CD4-positive, alpha-beta T cell (primary cell): ENCODE data around the gene ZNF638. TPM values are rescaled to one million over a fixed set of nuclear protein-coding genes. Genes with fewer than 3 reads are reported as not detected.

Source experiments
- ATAC-seq: fragments of 200-7000 bp; cut with Tn5 transposase; one replicate; pipeline ENCODE4 v1.10.0; 2022; ENCODE audit warnings: mild to moderate bottlenecking; ENCODE audit not compliant: poor library complexity
- CTCF ChIA-PET: fragments of 350-600 bp; sonication (Branson Sonifier 250); formaldehyde crosslinking; loops from one replicate; lab custom pipeline; 2021; ENCODE audit warnings: antibody characterized with exemption, inconsistent platforms; lab: Charles Lee
- POLR2A ChIA-PET: fragments of 350-600 bp; sonication (Branson Sonifier 250); formaldehyde crosslinking; loops from one replicate; lab custom pipeline; 2021; ENCODE audit warnings: antibody characterized with exemption, inconsistent platforms; lab: Charles Lee
- DNase-seq, 14 experiments: peaks; one replicate each; pipeline ENCODE4 v3.0.0-alpha.2; 2013 to 2020; ENCODE audit warnings: mixed read lengths in 2 of 14
- H3K27ac ChIP-seq, 2 donors: one replicate each; pipeline versions ENCODE4 v1.5.1 to v1.7.0; 2013; ENCODE audit warnings: low read length in 2 of 2, low read depth in 1 of 2, mild to moderate bottlenecking in 1 of 2
- H3K27me3 ChIP-seq, 2 experiments: 1 replicate in 1 of 2; 2 replicates in 1 of 2; pipeline versions ENCODE4 v1.6.1 to v1.7.0; 2013; ENCODE audit warnings: low read length in 2 of 2, control low read depth in 1 of 2, mild to moderate bottlenecking in 1 of 2, moderate library complexity in 1 of 2; ENCODE audit not compliant: insufficient read depth in 2 of 2, control insufficient read depth in 1 of 2
- H3K36me3 ChIP-seq: one replicate; pipeline ENCODE4 v1.6.1; 2013; ENCODE audit warnings: low read length, control low read depth; ENCODE audit not compliant: insufficient read depth
- H3K4me1 ChIP-seq: one replicate; pipeline ENCODE4 v1.6.1; 2013; ENCODE audit warnings: low read length, control low read depth; ENCODE audit not compliant: insufficient read depth
- H3K4me3 ChIP-seq: one replicate; pipeline ENCODE4 v1.5.1; 2013; ENCODE audit warnings: mild to moderate bottlenecking, low read length, moderate library complexity
- H3K9me3 ChIP-seq, 2 experiments: 1 replicate in 1 of 2; 2 replicates in 1 of 2; pipeline versions ENCODE4 v1.6.1 to v1.7.0; 2013; ENCODE audit warnings: low read length in 2 of 2, mild to moderate bottlenecking in 2 of 2, control low read depth in 1 of 2, moderate library complexity in 1 of 2; ENCODE audit not compliant: control insufficient read depth in 1 of 2, insufficient read depth in 1 of 2
- H3K27ac Mint-ChIP-seq: one replicate; pipeline ENCODE4 v1.8.0; 2020; ENCODE audit warnings: mixed read lengths
- H3K27me3 Mint-ChIP-seq: one replicate; pipeline ENCODE4 v1.8.0; 2021; ENCODE audit warnings: mixed read lengths
- H3K36me3 Mint-ChIP-seq: one replicate; pipeline ENCODE4 v1.8.0; 2021; ENCODE audit warnings: low read depth, mixed read lengths
- H3K4me1 Mint-ChIP-seq: one replicate; pipeline ENCODE4 v1.8.0; 2021; ENCODE audit warnings: low read depth, mixed read lengths
- H3K4me3 Mint-ChIP-seq: one replicate; pipeline ENCODE4 v1.8.0; 2020; ENCODE audit warnings: mild to moderate bottlenecking, mixed read lengths
- H3K9me3 Mint-ChIP-seq: one replicate; pipeline ENCODE4 v1.8.0; 2020; ENCODE audit warnings: mixed read lengths
- CTCF ChIP-seq: fragments of 200-600 bp; IDR thresholded peaks from one replicate; pipeline ENCODE4 v1.8.0; 2022; ENCODE audit warnings: antibody characterized with exemption, mild to moderate bottlenecking
- intact Hi-C, 2 experiments: fragments of 100-400 bp; cut with DNase I in 1 of 2; cut with micrococcal nuclease in 1 of 2; formaldehyde crosslinking; loops; one replicate each; pipeline versions ENCODE4 v1.15.1 to v1.9.0; 2023 to 2025; cut with DNase I, micrococcal nuclease
- total RNA-seq, 174 experiments: library from RNA in 2 of 174; stranded (reverse) in 2 of 174; gene quantifications; one replicate each; pipeline ENCODE4 v1.2.3 and lab custom pipeline; 2021 to 2026

ZNF638 gene
- total RNA-seq, 2 experiments from 2014 or later: 77.8 to 86.4 TPM

- Histone ChIP-seq H3K4me1 (peaks cover 11% of the 10 kb centered on the region), H3K4me3 (no peak overlapping the region), H3K27ac (no peak overlapping the region), H3K27me3 (no peaks in the 10 kb centered on the region), H3K9me3 (no peaks in the 10 kb centered on the region), H3K36me3 (peaks cover 7% of the 10 kb centered on the region)
- no peaks in the 10 kb centered on the region for H3K27me3 Mint-ChIP-seq
- H3K36me3 Mint-ChIP-seq: peaks cover 53% of the 10 kb centered on the region
- no peak for DNase-seq
- H3K4me1 Mint-ChIP-seq: peaks cover 79% of the 10 kb centered on the region
- H3K4me3 Mint-ChIP-seq: no peak overlapping the region
- no peak for ATAC-seq
- intact Hi-C loops: no loop called here
- CTCF ChIA-PET: no interaction called here
- H3K9me3 Mint-ChIP-seq: no peaks in the 10 kb centered on the region
- POLR2A ChIA-PET: no interaction called here
- H3K27ac Mint-ChIP-seq: peak overlapping the region; percentile 42
- no peak for TF ChIP-seq CTCF
Observed at GRCh38 chr2:71340176-71340575, 8.6 kb downstream of the ZNF638 start.

- TF ChIP-seq CTCF: no peak
- no peak for DNase-seq
- H3K4me3 ChIP-seq: no peak overlapping the region
- no peaks in the 10 kb centered on the region for H3K27me3 ChIP-seq
- no peak overlapping the region for H3K4me3 Mint-ChIP-seq
- intact Hi-C loops: no loop called here
- no peak for ATAC-seq
- ChIA-PET CTCF (no interaction called here), POLR2A (no interaction called here)
- H3K4me1 ChIP-seq: peaks cover 4% of the 10 kb centered on the region
- no peak overlapping the region for H3K27ac ChIP-seq
- no peaks in the 10 kb centered on the region for H3K27me3 Mint-ChIP-seq
- H3K9me3 ChIP-seq: no peaks in the 10 kb centered on the region
- no peaks in the 10 kb centered on the region for H3K9me3 Mint-ChIP-seq
- peaks cover 78% of the 10 kb centered on the region for H3K4me1 Mint-ChIP-seq
- peaks cover 7% of the 10 kb centered on the region for H3K36me3 ChIP-seq
- H3K36me3 Mint-ChIP-seq: peaks cover 60% of the 10 kb centered on the region
- no peak overlapping the region for H3K27ac Mint-ChIP-seq
Observed at GRCh38 chr2:71341645-71342044, 10.1 kb downstream of the ZNF638 start.

- H3K9me3 Mint-ChIP-seq: peaks cover 7% of the 10 kb centered on the region
- CTCF ChIA-PET: no interaction called here
Observed at GRCh38 chr2:71346065-71346464, 14.5 kb downstream of the ZNF638 start.

More at GRCh38 chr2:71346065-71346464, 14.5 kb downstream of the ZNF638 start:
- Histone ChIP-seq H3K9me3 (no peaks in the 10 kb centered on the region), H3K4me3 (no peak overlapping the region), H3K36me3 (peaks cover 21% of the 10 kb centered on the region), H3K27ac (no peak overlapping the region), H3K4me1 (no peaks in the 10 kb centered on the region), H3K27me3 (no peaks in the 10 kb centered on the region)
- Mint-ChIP-seq H3K27me3 (no peaks in the 10 kb centered on the region), H3K4me3 (no peak overlapping the region), H3K4me1 (peaks cover 79% of the 10 kb centered on the region), H3K36me3 (peaks cover 73% of the 10 kb centered on the region), H3K27ac (no peak overlapping the region)
- intact Hi-C loops: no loop called here
- ATAC-seq (no peak), DNase-seq (no peak)
- TF ChIP-seq CTCF: no peak
- POLR2A ChIA-PET: interaction anchor here (4.6 kb wide), 1 partner anchor 13 kb away, joined by 27 read pairs; the partner anchor contains the start of gene ZNF638
